KBM-7 (cell line): Measurements from ENCODE around the gene MAP1LC3B.

Source experiments
- DNase-seq: peaks from one replicate; pipeline ENCODE4 v3.0.0-alpha.2; 2015
- in situ Hi-C: fragments of 300-500 bp; cut with MboI; formaldehyde crosslinking; loops from 2 replicates; pipeline ENCODE4 v1.14.3; 2020; ENCODE audit warnings: low sequenced_read_pairs, low pct_unique_long_range_greater_than_20kb, mixed read lengths

MAP1LC3B gene

DNA sequence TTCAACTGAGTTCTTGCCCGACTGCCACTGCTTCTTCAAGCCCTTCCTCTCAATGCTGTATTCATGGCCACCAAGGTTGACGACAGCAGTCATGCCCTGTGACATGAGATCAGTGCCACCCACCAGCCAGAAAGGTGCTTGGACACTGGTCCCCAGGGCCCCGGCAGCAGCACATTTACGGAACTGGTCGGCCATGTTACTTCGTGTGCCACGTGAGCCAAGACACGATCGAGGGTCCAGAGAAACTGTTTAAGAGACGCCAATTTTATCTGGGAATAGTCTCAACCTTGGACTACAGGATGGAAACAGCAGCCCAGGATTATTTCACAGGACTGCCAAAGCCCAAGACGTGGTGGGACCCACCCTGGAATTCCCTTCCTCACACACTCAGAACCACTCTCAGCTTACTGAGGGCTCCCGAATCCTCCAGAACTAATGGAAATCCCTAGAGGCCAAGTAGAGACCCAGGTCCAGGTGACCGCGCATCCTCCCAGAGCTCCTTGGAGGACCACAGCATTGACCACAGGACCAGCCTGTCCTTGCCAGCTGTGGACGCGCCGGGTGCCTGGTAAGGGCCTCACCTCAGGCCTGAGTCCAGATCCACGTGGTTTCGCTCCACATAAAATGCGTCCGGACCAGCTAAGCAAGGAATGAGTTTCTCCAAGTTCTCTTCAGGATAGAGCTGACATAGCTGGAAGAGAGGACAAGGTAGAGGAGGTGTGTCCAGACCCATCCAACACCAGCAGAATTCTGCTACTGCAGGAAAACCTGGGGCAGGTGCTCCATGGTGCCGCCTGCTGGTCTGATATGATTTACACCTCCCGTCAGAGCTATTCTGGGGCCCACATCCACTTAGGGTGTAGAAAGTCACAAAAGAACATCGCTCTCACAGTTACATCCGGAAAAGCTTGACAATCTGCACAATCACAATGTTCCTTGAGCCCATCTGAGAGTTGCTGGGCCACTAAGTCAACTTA, 28.2 kb downstream of the MAP1LC3B start:
- in situ Hi-C loops: no loop called here
- DNase-seq: peak; percentile 12

DNA sequence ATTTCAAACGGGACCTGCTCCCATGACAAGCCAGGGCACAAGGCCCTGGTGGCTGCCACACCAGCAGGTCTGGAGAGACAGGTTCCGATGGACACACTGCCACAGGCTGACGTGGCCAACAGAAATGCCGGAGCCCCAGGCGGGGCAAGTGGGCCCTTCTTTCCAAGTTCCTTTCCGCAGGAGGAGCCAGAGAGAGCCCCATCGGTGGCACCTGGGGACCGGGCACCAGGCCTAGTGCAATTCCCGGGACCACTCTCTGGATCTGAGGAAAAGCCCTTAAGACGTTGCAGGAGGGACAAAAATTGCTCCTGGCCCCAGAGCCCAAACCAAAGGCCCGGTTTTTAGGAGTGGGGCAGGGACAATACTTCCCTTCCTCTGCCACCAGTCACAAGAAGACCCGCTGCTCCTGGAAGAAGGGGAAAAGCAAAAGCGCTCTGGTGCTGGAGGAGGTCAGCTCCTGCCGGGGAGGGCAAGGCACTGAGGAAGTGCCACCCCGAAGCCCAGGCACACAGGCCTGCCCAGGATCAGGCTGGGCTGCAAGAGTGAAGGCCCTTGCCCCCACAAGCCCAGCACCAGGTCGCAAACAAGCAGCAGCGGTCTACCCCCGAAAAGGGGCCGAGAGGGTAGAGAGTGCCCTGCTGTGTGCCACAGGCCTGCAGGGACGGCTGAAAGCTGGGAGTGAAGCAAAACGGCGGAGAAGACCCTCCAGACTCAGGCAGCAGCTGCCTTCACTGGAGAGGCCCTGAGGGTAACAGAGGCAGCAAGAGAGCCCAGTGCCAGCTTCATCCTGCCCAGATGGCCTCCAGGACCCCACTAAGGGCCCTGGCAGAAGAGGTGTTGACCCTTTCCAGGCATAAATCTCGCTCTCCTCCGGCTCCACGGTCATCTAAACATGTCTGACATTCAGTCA, 29.1 kb downstream of the MAP1LC3B start:
- in situ Hi-C loops: no loop called here
- no peak for DNase-seq

- in situ Hi-C loops: no loop called here
- DNase-seq: no peak
Measured at GRCh38 chr16:87422106-87422505, 30.0 kb downstream of the MAP1LC3B start.

GRCh38 chr16:87423429-87423828, 31.3 kb downstream of the MAP1LC3B start:
- DNase-seq: no peak
- in situ Hi-C loops: no loop called here

- no peak for DNase-seq
- in situ Hi-C loops: no loop called here
Measured at GRCh38 chr16:87424266-87424665, 32.1 kb downstream of the MAP1LC3B start.

DNA sequence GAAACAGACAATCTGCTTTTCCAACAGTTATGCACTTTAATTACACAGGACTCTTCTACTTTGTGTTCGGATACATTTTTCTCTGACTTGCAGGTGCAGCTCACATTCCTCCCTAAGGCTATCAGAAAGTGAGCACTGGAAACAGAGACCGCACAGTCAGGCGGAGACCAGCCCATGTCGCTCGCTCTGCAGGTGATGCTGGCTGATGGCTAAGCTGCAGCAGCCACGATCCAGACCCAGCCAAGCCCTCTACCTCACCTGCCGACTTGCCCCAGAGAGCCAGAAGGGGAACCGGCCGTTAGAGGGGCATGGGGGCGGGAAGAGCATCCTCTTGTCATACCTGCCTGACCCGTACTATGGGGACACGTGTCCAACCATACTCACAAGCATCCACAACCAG, 33.8 kb downstream of the MAP1LC3B start:
- in situ Hi-C loops: no loop called here
- no peak for DNase-seq

- in situ Hi-C loops: no loop called here
- no peak for DNase-seq
Measured at GRCh38 chr16:87426423-87427215, 34.5 kb downstream of the MAP1LC3B start.

GRCh38 chr16:87431926-87432325, 39.8 kb downstream of the MAP1LC3B start:
- DNase-seq: no peak
- in situ Hi-C loops: no loop called here

GRCh38 chr16:87432330-87432915, 40.3 kb downstream of the MAP1LC3B start:
- in situ Hi-C loops: no loop called here
- DNase-seq: no peak

GRCh38 chr16:87434146-87434667, 42.1 kb downstream of the MAP1LC3B start:
- no peak for DNase-seq
- in situ Hi-C loops: no loop called here

DNA sequence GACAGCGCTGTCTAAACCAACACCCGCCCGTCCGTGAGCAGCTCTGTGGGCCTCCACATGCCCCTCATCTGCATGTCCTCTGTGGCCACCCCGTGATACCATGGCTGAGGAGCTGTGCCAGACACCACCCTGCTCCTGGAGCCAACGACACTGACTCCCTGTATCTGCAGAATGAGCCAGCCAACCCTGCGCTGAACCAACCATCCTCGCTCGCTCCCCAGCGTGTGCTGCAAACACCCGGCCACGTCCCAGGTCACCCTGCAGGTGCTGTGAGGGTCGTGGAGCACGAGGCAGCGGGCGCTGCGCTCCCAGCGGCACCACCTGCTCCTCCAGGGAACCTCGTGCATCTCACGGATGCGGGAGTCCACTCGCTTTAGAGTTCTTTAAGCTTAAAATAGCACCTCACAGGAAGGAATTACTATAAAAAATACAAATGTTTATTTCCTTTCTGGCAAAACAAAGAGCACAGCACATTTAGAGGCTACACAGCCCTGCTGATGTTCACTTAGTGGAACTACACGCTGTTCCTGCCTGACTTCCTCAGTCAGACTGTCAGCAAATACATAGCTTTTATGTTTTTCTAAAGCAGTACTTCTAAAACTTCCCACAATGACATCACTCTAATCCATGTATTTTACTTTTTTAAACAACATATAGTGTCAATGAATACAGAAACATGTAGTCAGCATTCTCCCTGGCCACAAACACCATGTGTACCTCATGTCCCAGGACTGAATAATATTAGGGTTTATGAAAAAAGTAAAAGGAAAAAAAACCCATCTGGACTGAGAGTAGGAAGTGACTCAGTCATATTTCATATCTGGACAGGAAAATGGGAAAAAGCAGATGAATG, 43.5 kb downstream of the MAP1LC3B start:
- no peak for DNase-seq
- in situ Hi-C loops: no loop called here

- in situ Hi-C loops: no loop called here
- no peak for DNase-seq
Measured at GRCh38 chr16:87436225-87437172, 44.4 kb downstream of the MAP1LC3B start.

DNA sequence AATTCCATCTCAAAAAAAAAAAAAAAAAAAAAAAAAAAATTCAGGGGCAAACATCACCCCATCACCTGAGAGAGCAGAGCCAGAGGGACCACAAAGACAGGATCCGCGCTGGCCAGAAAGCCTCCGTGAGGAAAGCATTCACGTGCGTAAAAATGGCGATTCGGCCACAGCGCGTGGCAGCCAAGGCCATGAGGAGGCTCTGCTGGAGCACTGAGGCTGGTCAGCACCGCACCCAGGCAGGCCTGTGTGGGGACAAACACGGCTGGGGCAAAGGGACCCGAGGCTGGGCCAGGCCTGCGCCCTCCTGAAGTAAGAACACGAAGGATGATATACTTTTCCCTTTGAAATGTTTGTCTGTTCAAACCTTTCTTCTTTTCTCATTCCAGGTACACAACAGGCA, 45.2 kb downstream of the MAP1LC3B start:
- DNase-seq: no peak
- in situ Hi-C loops: no loop called here

- DNase-seq: no peak
- in situ Hi-C loops: no loop called here
Measured at GRCh38 chr16:87437911-87438610, 45.9 kb downstream of the MAP1LC3B start.

DNA sequence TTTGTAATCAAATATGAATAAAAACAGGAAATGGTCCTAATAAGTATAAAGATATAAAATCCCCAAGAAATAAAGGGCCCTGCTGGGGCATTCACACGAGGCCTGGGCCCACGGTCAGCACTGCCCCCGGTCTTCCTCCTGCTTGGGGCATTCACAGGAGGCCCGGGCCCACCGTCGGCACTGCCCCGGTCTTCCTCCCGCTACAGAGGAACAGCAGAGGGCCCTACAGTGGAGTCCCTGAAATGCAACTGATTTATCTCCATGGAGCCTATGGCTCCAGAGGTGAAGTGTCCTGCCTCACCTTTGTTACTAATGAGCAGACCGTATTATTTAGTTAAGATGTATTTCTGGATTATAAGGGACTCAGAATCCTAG, 46.5 kb downstream of the MAP1LC3B start:
- in situ Hi-C loops: no loop called here
- DNase-seq: no peak

- in situ Hi-C loops: no loop called here
- no peak for DNase-seq
Measured at GRCh38 chr16:87439926-87440325, 47.8 kb downstream of the MAP1LC3B start.
